Muscle of back (tissue), 11 donors: ENCODE measurements around the gene EMX2. TPM values are rescaled to one million over a fixed set of nuclear protein-coding genes. Genes with fewer than 3 reads are reported as not detected.

Experiments used
- DNase-seq, 3 donors: peaks; one replicate each; pipeline versions ENCODE4 v3.0.0 to v3.0.0-alpha.2; 2013
- polyA plus RNA-seq, 10 donors: library from polyadenylated mRNA; unstranded; fragments of 120-200 nt; gene quantifications; one replicate each; pipeline ENCODE4 v1.2.1, GENCODE V29; 2013; ENCODE audit not compliant: insufficient read length in 10 of 10

EMX2 gene
- polyA plus RNA-seq, 10 donors = 11.0 to 25.7 (median 14.2) TPM

DNA sequence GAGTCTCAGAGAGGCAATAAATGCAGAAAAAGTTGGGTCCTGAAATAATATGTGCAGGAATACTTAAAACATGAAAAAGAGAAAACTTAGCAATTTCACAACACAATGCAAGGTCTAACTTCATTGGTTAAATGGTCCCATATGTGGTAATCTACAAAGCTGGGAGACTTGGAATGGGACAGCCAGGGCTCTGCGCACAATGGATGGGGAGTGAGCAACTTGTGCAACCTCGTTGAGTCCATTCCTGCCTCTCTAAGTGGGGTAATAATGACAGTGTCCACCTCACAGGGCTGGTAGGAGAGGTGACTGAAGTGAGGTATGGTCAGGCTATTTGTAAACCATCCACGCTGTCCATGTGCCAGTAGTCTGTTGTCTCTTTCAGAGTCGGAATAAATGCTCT is 11.8 kb upstream of the EMX2 start:
- no peak for DNase-seq

GRCh38 chr10:117531371-117532002 is 11.1 kb upstream of the EMX2 start:
- DNase-seq = no peak

GRCh38 chr10:117532003-117532385 is 10.6 kb upstream of the EMX2 start:
- peak in 1 of 3 donors; percentile 30 for DNase-seq

DNA sequence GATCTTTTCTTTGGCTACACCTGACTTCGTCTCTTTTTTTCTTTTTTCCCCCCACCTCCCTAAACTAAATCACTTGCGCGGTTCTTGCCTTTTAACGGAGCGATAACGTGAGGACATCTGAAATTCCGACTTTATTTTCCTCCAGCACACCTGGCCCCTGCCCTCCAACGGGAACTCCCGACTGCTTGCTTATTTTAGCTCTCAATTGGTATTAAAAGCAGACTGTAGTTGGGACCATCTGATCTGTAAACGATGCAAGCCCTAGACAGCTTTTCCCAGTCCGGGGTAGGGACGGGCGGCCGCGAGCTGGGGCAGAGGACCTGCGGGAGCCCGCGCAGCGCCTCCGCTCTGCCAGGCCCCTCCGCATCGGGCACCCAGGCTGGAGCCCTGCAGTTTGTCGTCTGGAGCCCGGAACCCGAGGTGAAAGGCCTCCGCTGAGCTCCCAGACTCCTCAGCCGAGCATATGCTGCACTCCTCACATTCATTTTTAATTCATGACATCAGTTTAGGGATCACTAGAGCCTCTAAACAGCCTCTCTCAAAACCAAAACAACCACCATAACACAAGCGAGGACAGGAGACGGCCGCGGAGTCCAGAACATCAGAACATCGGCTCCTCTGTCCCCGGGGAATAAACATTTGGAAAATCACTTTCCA is 10.0 kb upstream of the EMX2 start:
- peak in 1 of 3 donors; percentile 79 for DNase-seq

DNA sequence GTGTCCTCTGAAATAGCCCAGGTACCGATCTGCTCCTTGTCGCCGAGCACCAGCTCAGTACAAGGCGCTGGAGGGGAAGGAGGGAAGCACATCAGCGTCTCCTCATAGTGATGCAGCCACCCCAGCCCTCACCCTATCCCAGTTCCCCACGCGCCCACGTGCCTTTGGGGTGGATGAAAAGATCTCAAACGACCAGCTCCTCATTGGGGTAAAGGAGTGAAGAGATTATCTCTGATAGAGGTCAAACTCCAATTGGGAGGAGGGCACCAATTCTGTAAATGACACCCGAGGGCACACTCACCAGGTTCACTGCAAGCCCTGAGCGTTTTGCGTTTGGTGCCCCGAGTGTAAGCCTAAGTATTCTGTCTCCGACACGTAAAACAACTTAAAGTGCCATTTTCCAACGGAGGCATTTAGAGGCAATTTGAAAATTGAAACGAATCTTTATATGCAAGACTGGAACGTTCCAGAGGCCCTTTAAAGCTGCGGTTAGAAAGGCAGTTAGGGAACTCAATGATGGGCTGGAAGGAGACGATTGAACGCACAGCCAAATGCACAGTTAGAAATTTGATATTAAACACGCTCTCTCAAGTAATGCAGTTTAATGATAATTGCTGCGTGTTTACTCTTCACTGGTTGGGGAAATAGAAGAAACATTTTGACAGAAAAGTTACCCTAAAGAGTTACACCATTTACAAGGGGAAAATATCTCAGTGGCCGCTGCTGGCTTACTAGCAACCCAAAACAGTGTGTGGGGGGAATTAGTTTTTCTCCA is 8.9 kb upstream of the EMX2 start:
- DNase-seq = peak in 1 of 3 donors; percentile 69

- DNase-seq = peak in 1 of 3 donors; percentile 70
Measured at GRCh38 chr10:117534321-117535297, 7.9 kb upstream of the EMX2 start.

DNA sequence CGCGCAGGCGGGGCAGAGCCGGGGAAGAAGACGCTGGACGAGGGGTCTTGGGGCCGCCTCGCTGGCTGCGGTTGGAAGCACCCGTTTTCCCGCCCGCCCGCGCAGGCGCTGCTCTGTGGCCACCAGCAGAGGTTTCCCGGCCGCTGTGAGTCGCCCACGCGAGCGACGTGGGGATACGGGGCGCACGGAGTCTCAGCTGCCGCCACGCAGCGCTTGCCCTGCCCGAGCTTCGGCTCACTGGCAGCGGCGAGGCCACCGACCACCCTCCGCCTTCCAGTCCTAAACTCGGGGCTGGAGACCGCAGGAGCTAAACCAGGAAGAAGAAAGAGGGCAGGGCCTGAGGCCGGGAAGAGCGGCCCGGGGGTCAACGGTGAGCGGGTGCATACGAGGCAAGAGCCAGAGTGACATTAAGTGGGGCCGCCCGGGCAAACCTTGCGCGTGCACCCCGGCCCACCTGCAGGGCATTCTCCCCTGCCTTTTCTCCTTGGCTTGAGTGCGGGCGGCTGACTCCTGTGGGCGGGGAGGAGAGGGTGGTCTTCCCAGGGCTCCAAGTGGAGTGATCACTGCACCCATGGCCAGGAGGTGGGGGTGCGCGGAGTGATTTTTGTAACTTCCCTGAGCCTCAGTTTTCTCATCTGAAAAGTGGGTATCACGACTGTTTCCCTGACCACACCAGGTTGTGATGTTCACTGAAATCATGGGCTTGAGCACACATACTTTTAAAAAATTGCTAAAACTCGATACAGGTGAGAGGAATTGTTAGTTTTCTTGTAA is 7.1 kb upstream of the EMX2 start:
- peak in 1 of 3 donors; percentile 86 for DNase-seq

GRCh38 chr10:117536072-117536865 is 6.3 kb upstream of the EMX2 start:
- peak in 1 of 3 donors; percentile 49 for DNase-seq

DNA sequence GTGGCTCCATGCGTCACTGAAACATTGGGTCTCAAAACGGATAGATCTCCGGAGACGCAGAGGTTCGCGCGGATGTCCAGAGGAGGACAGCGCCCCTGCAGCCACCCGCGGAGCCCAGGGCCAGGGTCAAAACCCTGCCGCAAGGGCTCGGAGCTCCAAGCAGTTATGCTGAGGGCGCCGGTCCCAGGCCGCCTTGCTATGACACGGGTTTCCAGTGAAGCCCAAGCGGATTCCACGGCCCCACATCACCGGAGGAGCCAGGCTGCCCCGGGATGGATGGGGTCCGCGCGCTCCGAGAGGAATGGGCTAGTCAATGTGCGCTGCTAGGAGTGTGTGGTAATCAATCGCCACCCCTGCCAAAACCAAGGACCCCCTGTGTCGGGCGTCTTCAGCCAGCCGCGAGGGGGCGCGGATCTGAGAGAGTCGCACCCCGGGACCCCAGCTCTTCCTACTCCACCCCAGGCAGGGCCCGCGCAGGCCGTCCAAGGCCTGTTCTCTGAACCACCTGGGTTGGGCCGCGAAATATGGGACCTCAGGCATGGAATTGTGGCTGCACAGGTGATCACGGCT is 5.6 kb upstream of the EMX2 start:
- DNase-seq = peak in 1 of 3 donors; percentile 64

DNA sequence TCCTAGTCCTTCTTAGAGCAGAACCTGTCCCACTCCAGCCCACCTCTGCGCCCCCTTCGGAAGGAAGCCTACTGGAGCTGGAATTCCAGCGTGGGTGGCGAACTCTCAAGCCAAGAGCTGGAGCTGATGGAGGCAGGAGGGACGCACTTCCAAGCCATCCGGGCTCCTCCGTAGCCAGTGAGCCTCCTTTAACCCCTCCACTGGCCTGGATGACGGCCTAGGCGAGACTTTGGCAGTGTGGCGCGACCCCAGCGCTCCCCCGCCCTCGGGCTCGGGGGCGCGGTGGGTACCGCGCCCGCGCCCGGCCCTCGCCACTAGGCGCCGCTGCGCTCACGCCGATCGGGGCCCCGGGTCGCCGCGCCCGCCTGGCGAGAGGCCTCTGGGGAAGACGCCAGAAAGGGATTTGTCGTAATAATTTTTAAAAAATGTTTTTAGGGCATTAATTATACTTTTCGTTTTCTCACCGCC is 5.1 kb upstream of the EMX2 start:
- DNase-seq = peak in 1 of 3 donors; percentile 78

DNA sequence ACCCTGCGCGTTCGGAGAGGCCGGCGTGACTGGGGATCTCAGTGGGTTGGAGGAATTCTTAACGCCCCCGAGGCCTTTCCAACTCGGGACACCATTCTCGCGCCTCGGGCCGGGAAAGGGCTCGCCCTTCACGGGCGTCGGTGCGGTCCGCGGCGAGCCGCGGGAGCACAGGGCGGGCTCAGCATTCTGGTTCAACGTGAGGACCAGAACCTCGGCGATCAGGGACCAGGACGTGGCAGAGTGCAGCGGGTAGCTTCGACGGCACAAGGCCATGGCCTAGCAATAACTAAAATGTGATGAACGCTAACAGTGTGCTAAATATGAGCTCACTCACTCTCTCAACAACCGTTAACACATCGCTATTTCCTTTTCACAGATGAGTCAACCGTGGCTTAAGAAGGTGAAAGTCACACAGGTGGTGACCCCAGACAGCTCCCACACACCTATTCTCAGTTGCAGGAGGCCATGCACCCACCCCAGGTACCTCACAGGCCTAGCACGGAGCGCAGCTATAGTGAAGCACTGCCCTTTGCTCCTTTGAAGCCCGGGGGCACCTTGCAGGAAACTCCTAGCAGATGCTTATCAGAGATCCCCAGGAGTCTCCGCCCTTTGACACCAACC is 4.5 kb upstream of the EMX2 start:
- no peak for DNase-seq

DNA sequence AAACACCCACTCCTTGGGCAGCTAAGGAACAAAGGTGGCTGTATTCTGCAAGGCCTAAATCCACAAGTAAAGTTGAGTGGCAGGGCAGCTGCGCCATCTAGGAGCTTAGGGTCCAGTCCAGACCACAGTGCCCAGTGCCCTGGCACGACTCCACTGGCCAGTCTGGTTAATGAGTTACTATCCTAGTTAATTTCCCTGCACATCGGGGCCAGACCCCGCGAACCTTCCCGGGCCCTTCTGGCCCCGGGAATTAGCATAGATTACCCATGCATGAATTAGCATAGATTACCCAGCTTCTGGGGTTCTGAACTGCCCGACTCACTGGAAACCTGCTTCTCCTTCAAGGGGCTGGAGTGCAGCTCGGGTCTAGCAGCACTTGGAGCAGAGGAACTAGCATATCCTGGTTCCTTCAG is 3.2 kb upstream of the EMX2 start:
- no peak for DNase-seq

DNA sequence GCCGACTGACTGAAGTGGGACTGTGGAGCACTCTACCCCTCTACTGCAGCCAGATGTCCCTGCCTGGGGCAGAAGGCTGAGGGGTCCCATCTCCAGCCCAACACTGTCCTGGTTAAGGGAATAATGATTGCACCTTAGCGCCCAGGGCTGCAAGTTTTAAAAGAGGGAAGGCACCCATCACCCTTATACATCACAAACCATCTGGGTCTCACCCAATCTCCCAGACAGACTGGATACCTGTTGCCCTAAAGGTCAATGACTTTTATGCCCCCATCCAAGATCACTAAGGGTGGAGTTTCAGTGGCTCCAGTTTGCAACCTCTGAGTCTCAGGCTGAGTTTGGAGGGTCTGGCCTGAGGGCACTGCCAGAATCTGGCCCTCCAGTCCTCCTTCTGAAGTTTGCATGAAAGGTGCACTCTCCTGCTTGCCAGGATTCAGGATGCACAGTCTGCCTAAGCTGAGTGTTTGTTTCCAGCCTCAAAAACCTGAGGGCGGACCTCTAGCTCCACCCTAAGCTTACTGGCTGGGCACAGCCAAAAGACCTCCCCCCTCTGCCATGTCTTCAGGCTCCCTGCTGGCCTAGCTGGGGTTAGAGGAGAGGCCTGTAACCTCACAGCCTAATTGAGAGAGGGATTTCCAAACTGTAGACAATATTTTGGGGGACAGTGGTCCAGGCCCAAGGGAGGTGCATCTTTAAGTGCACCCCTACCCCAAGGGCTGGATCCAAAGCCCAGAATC is 2.5 kb upstream of the EMX2 start:
- DNase-seq = no peak

DNA sequence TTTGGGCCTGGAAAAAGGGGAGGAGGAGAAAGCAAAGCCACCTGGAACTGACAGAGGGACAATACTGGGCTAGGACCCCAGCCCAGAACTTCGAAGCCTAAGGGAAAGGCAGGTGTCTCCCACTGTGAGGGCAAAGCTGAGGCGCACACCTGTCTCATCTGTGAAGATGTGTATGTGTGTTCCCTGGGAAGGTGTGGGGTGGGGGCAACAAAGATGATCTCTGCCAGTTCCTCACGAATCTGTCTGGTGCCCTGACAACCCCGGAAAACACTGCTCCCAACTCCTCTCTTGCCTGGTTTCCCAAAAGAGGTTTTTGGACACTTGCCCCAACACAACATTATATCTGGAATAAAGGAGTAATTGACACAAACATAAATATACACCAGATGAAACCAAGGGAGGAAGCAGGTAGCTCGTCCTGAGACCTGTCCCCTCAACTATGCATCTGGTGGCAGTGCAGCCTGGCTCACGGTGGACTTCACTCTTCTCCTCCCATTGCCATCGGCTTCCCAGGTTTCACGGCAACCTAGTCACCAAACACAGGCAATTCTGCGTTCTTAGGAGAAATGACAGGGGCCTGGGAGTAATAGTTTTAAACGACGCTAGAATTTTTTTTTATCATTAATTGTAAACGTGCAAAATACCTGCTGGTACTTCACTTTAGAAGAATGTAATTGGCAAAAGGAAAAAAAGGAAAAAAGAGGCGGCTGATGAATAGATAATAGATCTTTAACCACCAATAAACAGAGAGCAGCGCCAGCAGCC is 1.7 kb upstream of the EMX2 start:
- DNase-seq = no peak

DNA sequence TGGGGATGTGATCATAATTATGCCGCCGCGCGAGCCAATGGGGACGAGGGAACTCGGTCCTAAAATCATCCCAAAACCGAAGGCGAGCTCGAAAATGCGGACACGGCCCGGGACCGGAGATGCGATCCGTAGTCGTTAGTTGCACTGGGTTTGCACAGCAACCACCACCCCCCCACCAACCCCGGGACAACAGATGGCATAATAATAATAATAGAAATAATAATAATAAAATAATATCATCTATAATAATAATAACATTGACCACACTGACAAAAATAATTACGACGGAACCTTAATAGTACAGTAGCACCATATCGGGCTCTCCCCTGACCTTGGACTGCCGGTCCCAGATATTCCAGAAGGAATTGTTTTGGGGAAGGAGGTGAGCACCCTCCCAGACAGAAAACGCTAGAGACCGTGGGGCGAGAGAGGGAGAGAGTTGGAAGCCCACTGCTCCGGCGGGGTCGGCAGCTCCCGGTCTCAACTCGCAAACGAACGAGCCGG is 1.1 kb upstream of the EMX2 start:
- peak; percentile 88 to 95 (median 93) for DNase-seq

GRCh38 chr10:117541909-117542705 is 439 bp upstream of the EMX2 start:
- peak; percentile 94 to 99 (median 97) for DNase-seq
